ENCODE data around the gene EXOG.

The EXOG gene

DNA sequence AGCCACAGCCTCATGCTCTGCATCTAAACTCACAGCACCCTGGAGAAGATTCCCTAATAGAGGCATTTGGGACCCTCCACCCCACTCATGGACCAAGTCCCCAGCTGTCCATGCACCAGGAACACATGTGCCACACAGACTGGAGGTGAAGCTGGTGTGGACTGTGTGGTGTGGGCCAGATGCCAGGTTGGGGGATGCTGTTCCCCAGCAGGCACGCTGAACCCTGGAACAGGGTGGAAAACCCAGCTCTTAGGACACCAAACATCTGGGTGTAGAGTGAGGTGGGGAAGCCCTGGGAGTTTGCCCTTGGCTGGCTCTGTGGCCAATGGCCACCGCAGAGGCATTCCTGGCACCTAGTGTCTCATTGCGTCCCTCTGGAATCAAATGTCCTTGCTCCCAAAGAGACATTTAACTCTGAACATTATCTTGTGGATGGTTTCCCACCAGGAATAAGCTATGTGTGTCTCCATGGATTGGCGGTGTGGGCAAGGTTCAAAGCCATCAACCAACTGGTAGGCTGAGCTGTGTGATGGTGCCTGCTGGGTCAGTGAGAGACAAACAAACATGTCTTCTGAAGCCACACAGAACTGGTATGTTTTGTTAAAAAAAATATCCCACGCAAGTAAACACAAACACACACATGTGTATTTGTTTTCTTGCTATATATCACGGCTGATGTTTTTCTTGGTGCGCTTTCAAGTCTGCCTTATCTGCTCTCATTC, 65.0 kb downstream of the EXOG start:
- H3F3A ChIP-seq (ENCODE audit: control insufficient read depth, insufficient read depth), result no peaks in the 10 kb centered on the region
- H3K4me1 ChIP-seq (ENCODE audit: control insufficient read depth, low read length), result no peaks in the 10 kb centered on the region
- no peaks in the 10 kb centered on the region for H3K79me2 ChIP-seq (ENCODE audit: control insufficient read depth, low read length)
- H3K4me2 ChIP-seq (ENCODE audit: low read length), result no peak overlapping the region
- H3K36me3 ChIP-seq (ENCODE audit: control insufficient read depth, low read length), result no peaks in the 10 kb centered on the region
- no peaks in the 10 kb centered on the region for H3K9me2 ChIP-seq (replicated peaks; ENCODE audit: control insufficient read depth, low read length)
- no peak for TF ChIP-seq EZH2phosphoT487 (IDR thresholded peaks at IDR 0.05; ENCODE audit: borderline replicate concordance, low read length)
- TF ChIP-seq, protein P1, sequence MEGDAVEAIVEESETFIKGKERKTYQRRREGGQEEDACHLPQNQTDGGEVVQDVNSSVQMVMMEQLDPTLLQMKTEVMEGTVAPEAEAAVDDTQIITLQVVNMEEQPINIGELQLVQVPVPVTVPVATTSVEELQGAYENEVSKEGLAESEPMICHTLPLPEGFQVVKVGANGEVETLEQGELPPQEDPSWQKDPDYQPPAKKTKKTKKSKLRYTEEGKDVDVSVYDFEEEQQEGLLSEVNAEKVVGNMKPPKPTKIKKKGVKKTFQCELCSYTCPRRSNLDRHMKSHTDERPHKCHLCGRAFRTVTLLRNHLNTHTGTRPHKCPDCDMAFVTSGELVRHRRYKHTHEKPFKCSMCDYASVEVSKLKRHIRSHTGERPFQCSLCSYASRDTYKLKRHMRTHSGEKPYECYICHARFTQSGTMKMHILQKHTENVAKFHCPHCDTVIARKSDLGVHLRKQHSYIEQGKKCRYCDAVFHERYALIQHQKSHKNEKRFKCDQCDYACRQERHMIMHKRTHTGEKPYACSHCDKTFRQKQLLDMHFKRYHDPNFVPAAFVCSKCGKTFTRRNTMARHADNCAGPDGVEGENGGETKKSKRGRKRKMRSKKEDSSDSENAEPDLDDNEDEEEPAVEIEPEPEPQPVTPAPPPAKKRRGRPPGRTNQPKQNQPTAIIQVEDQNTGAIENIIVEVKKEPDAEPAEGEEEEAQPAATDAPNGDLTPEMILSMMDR (IDR thresholded peaks at IDR 0.05; ENCODE audit: low read depth, low read length, poor library complexity, severe bottlenecking), result no peak
- no peak overlapping the region for H3K4me3 ChIP-seq (ENCODE audit: low read length)
- H4K20me1 ChIP-seq (ENCODE audit: control insufficient read depth, insufficient read depth, low read depth, low read length), result no peaks in the 10 kb centered on the region
- H3K27ac ChIP-seq (ENCODE audit: low read depth, low read length), result no peak overlapping the region
- H3K9me3 ChIP-seq (ENCODE audit: control insufficient read depth, insufficient read depth, low read length), result no peaks in the 10 kb centered on the region
- no peaks in the 10 kb centered on the region for H3K27me3 ChIP-seq (ENCODE audit: control insufficient read depth, low read length)

DNA sequence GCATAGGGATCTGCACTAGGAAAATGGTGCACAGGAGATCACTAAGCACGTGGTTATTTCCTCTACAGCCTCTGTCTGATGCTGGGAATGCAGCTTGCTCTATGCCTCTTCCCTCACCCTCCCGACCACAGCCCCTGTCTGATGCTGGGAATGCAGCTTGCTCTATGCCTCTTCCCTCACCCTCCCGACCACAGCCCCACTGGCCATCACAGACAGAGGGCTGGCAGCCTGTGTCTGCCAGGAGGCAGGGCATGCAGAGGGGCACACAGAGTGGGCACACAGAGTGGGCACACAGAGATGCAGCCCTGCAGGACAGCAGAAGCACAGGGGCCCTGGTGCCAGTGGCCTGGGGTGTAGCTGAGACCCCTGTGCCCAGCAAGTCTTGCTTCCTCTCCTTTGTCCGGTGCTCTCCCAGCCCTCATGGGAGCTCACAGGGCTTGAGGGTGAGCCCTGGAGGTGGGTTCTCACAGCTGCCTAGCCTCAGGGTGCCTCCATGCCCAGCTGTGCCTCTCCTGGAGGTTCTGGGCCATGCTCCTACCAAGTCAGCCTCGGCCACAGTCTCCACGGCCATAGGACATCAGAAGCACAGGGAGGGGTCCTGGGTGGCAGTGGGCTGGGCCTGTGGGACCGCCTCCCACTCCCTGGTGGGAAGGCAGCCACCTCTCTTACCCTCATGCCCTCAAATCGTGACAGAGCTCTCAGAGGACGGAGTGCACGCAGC, 65.8 kb downstream of the EXOG start:
- no peaks in the 10 kb centered on the region for H3K9me3 ChIP-seq (ENCODE audit: control insufficient read depth, insufficient read depth, low read length)
- no peaks in the 10 kb centered on the region for H4K20me1 ChIP-seq (ENCODE audit: control insufficient read depth, insufficient read depth, low read depth, low read length)
- H3F3A ChIP-seq (ENCODE audit: control insufficient read depth, insufficient read depth), result no peaks in the 10 kb centered on the region
- H3K9me2 ChIP-seq (replicated peaks; ENCODE audit: control insufficient read depth, low read length), result no peaks in the 10 kb centered on the region
- no peak overlapping the region for H3K4me3 ChIP-seq (ENCODE audit: low read length)
- H3K27ac ChIP-seq (ENCODE audit: low read depth, low read length), result no peak overlapping the region
- H3K36me3 ChIP-seq (ENCODE audit: control insufficient read depth, low read length), result no peaks in the 10 kb centered on the region
- no peaks in the 10 kb centered on the region for H3K4me1 ChIP-seq (ENCODE audit: control insufficient read depth, low read length)
- TF ChIP-seq, protein P1 (IDR thresholded peaks at IDR 0.05; ENCODE audit: low read depth, low read length, poor library complexity, severe bottlenecking), result no peak
- TF ChIP-seq EZH2phosphoT487 (IDR thresholded peaks at IDR 0.05; ENCODE audit: borderline replicate concordance, low read length), result no peak
- H3K79me2 ChIP-seq (ENCODE audit: control insufficient read depth, low read length), result no peaks in the 10 kb centered on the region
- H3K27me3 ChIP-seq (ENCODE audit: control insufficient read depth, low read length), result no peaks in the 10 kb centered on the region
- H3K4me2 ChIP-seq (ENCODE audit: low read length), result no peak overlapping the region

DNA sequence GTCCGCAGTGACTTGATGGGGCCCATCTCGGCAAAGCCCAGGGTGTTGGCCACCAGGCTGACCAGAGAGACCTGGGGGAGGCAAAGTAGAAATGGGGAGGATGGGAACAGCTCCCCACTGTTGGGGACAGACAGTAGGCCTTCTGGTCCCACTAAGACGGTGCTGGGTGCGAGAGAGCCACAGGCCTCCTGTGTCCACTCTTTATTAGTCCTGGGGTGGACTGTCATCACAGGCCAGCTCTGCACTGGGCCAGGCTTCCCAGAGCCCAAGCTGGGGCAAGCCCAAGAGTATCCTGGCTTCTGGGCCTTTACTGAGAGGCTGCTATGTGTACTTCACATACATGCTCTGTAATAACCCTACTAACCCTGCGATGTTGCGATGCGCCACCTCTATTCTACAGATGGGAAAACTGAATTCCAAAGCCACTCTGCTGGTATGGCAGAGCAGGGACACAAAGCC, 66.4 kb downstream of the EXOG start:
- Histone ChIP-seq H3K4me3 (ENCODE audit: low read length) (no peak overlapping the region), H4K20me1 (ENCODE audit: control insufficient read depth, insufficient read depth, low read depth, low read length) (no peaks in the 10 kb centered on the region), H3K27me3 (ENCODE audit: control insufficient read depth, low read length) (no peaks in the 10 kb centered on the region), H3K9me3 (ENCODE audit: control insufficient read depth, insufficient read depth, low read length) (no peaks in the 10 kb centered on the region), H3K36me3 (ENCODE audit: control insufficient read depth, low read length) (no peaks in the 10 kb centered on the region), H3K9me2 (replicated peaks; ENCODE audit: control insufficient read depth, low read length) (no peaks in the 10 kb centered on the region), H3F3A (ENCODE audit: control insufficient read depth, insufficient read depth) (no peaks in the 10 kb centered on the region), H3K79me2 (ENCODE audit: control insufficient read depth, low read length) (no peaks in the 10 kb centered on the region), H3K4me2 (ENCODE audit: low read length) (no peak overlapping the region), H3K27ac (ENCODE audit: low read depth, low read length) (no peak overlapping the region), H3K4me1 (ENCODE audit: control insufficient read depth, low read length) (no peaks in the 10 kb centered on the region)
- no peak for TF ChIP-seq EZH2phosphoT487 (IDR thresholded peaks at IDR 0.05; ENCODE audit: borderline replicate concordance, low read length)
- TF ChIP-seq, protein P1 (IDR thresholded peaks at IDR 0.05; ENCODE audit: low read depth, low read length, poor library complexity, severe bottlenecking), result no peak

All from DOHH2 (cell line).